Measurements from ENCODE around the gene TP53I11.

Gene TP53I11

DNA sequence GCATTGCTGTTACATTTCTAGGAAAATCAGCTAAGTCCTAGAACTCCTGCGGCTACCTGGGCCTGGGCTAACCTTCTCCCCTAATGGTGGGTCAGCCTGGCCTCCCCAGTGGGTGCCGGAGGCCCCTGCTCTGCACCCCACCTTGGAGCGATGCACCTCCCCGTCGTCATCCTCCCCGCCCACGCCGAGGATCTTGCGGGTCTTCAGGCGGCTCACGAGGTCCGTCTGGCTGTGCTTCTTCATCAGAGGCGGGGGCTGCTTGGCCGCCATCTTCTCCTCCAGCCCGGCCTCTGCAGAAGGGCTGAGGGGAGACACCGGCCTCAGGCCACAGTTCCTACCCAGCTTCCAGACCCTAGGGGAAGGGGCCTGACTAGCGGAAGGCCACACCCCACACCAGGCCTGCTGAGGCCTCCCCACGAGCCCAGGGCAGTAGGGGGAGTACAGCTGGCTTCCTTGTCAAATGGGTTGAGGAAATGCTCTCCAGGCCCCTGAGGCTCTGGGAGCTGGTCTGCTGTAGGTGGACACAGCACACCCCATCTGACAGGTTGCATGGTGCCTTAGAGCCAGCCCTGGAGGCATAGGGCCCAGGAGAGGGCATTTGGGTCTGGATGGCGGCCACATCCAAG lies 12.5 kb downstream of the TP53I11 start:
- no peak for DNase-seq

DNA sequence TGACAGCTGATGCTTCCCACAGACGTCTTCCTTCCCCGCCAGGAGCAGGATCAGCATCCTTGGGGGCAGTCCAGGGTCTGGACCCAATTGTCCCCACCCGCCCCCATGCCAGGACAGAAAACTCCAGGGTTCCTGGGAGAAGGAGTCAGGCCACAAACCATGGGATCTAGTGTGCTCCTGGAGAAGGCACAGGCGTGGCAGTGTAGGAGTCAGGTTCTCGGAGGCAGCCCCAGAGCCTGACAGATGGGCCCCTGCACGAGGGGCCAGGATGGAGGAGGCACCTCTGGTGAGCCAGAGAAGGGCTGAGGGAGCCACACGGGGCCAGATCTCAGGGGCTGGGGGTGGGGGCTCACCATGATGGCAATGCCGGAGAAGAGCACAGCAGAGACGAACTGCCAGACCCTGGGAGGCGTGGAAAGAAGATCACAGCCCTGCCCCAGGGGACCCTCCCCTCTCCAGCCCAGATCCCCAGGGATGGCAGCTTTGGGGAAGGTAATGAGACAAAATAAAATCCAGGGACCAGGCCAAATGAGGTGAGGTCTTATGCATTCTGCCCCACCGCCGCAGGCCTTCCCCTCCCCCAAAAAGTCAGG lies 13.6 kb downstream of the TP53I11 start:
- DNase-seq: no peak

DNA sequence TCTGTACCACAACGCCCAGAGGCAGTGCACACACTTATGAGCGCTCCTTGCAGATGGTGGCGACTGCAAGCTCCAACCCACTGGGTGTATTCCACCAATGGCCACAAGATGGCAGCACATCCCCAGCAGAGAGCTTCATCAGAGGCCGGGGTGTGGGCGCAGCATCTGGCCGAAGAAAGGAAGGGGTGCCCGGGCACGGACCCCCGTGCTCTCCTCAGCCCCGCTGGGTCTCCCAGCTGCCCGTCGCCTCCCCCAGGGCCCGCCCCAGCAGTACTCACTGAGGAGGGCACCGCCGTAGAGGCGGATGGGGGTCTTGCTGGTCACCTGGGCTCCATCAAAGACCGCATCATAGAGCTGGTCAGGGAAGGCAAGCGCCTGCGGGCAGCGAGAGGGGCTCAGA lies 14.2 kb downstream of the TP53I11 start:
- peak; percentile 86 for DNase-seq

DNA sequence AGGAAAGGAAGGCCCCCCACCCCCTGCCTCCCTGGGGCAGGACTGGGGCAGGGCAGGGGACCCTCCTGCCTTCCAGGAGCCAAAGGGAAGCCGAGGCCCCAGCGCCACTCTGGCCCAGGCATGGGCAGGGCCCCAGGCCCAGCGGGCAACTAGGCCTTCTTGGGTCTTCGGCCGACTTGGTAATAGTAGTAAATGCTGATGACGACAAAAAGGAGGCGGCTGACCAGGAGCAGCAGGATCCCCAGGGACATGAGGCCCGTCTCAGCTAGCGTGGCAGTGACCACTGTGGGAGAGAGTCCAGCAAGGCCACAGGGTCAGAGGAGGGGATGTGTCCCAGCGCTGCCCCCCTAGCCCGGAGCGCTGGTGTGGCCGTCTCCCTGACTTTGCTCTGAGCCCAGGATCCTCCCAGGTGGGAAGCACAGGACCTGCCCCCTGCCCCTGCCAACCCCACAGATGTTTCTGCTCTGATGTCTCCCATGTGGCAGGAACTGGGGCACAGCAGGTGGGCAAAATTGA lies 15.9 kb downstream of the TP53I11 start:
- DNase-seq: no peak

DNA sequence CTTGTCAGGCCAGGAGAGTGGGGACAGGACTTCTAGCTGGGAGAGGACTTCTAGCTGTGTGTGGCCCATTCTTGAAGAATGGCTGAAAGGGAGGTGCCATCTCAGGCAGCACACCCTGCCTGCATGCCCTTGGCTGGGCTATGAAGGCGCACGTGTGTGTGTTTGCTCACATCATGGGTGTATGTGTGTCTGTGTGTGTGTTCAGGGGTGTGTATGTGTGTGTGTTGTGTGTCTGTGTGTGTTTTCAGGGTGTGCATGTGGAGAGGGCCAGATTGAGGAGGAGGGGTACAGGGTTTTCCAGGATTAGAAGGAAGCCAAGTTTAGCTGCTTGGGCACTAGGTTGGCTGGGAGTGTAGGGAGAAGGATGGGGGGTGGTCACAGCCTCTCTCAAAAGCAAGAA lies 16.6 kb downstream of the TP53I11 start:
- no peak for DNase-seq

DNA sequence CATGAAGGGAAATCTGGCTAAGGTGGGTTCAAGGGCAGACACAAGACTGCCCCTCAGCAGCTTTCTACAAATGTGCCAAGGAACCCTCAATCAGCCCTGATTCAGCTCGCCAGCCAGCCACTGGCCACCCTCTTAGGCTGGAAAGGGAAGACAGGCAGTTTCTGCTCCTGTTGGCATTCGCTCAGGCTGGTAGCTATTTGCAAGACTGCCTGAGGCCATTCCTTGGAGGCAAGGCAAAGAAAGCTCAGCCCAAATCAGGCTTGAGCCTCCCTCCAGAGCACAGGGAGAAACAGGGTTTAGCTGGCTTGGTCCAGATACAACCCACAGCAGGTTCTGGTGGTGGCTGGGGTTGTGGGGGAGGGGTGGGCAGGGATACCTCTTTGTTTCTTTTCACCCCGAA lies 19.2 kb downstream of the TP53I11 start:
- no peak for DNase-seq

DNA sequence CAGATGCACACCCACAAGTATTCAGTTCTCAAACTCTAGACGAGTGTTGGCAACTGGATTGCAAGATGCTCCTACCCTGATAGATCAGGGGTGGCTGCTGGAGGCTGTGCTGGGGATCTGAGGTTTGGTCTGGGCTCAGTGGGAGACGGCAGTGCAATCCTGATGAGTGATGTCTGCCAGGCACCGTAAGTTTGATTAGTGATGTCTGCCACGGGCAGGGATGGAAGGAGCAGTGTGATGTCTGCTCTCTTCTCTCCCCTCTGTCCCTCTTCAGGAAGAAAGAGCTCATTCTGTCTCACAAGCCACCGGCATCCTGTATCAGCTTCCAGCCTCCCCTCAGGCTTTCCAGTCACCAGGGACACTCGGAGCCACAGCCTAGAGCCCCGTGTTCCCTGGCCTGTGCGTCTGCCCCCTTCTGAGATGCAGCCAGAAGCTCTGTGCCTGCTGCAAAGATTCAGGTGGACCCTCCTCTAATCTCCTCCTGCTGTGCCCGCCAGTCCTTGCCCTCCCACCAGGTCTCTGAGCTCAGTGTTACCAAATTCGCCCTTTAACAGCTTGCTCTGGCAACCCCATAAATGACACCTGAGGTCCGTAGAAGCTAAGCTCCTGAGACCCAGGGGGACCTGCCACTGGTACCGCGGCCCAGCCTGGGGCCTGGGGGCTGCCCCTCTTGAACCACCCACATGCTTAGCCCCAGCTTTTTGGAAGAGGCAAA lies 19.9 kb downstream of the TP53I11 start:
- DNase-seq: no peak

DNA sequence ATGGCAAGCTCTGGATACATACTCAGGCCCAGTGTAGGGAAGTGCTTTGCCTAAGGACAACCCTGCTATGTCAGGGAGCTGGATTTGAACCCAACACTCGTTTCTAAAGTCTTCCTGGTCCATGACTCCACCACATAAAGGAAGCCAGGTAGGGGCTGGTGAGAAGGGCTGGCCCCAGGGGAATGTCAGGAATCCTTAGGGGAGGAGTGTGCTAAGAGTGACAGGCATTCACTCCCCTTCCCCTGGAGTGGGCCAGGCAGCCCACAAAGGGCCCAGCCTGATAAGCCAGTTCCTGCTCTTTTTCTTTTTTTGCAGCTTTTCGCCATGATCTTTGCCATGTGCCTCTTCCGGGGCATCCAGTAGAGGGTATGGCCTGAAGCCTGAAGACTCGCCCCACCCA lies 21.9 kb downstream of the TP53I11 start:
- DNase-seq: no peak

DNA sequence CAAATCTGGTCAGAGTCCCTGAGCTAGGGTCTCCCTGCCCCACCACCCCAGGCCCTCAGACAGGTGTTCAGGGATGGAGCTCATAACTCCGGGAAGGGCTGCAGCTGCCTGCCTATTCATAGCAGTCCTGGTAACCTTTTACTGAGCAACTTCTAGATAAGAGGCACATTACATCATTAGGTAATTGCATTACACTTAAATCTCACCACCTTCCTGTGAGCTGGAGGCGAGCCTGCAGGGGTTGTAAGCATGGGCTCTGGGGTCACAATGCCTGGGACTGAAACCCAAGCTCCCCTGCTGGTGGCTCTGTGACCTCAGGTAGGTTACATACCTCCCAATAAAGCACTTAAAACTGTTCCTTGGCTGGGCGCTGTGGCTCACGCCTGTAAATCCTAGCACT lies 22.5 kb downstream of the TP53I11 start:
- DNase-seq: no peak

DNA sequence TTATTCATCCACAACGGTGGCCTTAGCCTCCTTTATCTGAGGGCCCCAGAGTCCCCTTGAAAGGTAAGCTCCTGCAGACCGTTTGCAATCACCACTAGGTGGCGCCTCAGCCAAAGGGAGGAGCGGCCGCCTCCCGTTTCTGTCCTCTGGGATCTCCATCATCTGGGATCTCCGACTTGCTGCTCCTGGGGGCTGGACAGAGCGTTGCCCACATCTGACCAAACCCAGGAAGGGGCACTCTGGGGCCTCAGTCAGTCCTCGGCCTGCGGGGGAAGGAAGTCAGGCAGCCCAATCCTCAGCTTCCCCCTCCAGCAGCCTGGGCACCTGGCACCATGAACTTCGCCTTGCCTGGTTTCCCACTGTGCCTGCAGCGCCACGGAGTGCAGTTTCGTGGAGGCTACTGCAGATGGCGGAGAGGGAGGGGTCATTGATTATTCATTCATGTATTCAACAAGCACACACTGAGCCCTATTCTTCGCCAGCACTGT lies 23.5 kb downstream of the TP53I11 start:
- peak; percentile 54 for DNase-seq

DNA sequence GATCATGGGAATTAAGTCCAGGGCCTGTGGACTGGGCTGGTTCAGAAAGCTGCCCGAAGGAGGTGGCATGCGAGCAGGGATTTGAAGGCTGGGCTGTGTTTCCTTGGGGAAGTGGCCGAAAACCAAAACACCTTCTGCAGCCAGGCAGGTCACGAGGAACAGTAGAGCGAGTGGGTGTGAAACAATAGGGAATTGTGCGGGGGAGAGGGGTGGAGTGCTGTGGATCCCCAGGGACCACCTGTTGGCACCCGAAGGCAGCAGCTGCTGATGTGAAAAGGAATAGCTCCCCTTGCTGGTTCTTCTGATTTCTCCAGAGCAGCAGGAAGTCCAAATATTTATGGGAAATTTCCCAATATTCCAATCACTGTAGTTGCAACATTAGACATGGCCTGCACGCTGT lies 24.6 kb downstream of the TP53I11 start:
- DNase-seq: no peak

DNA sequence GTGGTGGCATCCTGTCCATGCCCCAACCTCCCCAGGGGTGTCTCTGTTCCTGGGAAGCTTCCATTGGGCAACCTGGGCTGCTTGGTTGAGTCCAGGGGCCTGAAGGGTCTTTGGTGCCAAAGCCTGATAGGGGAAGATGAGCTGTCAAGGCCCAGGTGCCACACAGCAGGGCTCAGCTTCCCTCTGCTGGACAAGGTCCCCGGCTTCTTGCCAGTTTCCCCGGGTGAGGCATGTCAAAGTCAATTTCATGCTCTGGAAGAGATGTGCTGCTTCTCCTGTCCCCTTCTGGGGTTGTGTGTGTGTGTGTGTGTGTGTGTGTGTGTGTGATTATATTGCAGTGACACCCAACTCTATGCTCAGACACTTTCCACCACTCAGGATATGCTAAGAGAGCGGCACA lies 26.9 kb downstream of the TP53I11 start:
- DNase-seq: no peak

DNA sequence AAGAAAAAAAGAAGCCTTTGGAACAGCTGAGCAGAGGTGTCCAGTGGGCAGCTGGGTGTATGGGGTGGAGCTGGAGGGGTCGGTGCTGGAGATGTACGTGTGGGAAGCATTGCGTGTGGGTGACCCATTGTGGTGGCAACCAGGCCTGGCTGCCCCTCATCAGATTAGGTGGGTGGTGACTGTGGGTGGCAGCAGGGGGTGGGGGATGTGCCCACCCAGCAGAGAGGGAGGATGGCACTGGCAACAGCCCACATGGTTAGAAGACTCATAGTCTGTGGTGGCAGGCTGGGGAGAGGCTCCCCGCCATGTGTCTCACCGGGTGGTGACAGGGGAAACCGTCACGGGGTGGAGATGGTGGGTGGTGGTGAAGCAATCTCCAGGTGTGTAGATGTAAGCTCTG lies 27.6 kb downstream of the TP53I11 start:
- no peak for DNase-seq

DNA sequence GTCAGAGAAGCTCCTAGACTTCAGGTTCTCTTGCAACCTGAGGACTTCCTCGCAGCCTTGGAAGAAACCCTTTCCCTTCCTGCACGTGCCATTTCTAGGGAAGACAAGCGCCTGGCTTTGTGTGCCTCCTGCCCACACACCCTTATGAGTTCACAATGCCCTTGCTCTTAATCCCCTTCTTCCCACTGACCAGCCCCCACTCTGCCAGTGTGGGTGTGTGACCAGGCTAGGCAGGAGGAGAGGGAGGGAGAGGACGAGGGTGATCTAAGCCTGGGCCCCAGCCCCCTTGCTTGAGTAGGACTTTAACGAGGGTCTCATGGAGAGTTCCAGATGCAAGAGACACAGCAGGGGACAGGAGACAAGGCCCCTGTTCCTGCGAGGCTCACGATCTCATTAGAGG lies 30.2 kb downstream of the TP53I11 start:
- no peak for DNase-seq

DNA sequence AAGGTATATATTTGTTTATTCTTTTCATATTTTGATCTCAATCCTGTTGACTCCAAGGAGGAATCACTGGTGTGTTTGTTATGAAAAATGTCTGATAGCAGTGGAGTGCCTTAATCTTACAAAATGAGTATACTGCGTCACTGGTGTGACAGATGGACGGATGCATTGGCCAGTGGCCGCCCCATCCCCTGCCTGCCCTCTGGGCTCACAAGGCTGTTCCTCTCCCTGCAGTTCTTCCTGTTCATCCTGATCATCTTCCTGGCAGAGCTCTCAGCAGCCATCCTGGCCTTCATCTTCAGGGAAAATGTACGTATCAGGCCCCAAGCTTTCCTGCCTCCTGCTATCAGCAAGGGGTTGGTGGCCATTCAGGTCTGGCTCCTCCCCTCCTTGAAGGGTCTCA lies 32.9 kb downstream of the TP53I11 start:
- no peak for DNase-seq

DNA sequence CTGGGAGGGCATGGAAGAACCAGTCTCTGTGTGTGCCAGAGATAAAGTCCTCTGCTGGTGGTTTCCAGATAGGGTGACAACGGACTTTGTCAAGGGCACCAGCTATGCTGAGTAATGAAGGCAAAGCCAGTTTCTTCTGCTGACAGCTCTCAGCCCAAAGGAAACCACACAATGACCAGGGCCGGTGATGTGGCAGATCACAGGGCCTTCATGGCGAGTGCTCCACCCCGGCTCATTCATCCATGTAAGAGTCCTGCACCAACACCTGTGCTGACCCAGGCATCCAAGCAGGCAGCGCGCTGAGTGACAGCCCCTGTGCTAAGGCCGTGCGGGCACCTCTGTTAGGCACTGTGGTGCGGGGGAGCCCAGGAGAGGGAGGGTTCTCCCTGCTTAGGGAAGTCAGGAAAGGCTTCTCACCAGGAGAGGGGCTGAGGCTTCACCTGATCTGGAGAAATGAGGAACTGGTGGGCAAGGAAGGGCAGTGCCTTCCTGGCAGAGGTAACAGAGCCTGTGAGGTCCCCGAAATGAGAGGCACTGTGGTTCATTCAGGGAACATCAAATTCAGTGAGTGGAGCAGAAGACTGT lies 33.8 kb downstream of the TP53I11 start:
- no peak for DNase-seq

DNA sequence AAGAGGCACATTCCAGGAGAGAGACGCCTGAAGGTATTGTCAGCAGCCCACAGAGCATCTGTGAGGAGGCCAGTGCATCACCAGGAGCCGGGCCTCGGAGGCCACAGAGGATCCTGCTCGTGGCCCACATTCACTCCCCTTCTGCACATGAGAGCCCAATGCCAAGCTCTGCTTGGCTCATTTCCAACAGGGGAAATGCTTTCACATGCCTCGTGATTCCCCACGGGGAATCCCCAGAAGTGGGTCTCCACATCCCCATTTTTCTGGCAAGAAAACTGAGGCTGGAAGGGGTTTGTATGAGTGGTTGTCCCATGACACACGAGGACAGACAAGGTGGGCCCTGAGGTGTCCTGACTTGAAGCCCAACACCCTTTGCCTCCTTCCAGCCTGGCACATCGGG lies 34.4 kb downstream of the TP53I11 start:
- DNase-seq: no peak

DNA sequence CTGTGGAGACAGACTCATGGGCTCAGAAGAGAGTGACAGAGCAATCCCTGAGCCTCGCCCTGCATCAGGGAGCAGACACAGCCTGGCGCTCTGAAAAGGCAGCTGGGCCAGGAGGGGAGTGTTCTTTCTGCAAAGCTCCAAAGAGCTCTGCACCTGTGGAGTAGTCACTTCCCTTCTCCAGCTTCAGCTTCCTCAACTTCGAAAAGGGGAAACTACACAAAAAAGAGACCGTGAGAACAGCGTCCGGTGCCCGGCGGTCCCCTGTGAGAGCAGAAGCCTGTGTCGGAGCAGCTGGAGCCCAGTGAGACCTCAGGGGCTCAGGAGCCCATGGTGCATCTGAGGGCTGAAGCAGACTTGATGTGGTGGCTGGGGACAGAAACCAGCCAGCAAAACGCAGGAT lies 35.1 kb downstream of the TP53I11 start:
- no peak for DNase-seq

DNA sequence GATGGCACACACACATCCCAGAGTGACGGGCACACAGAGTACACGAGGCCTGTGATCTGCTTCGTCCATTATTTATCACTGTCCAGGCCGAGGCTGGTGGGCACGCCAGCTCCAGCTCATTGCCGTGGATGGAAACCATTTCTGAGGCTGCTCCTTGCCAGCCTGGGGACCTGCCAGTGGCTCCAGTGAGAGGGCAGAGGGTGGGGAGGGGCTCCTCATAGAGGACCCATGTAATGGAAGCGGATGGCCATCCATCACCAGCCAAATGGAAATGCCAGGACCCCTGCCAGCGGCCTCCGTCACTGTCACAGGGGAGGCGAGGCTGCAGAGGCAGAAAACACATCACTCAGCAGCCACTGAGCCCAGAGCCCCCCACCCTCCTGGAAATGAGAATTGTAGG lies 35.7 kb downstream of the TP53I11 start:
- no peak for DNase-seq

DNA sequence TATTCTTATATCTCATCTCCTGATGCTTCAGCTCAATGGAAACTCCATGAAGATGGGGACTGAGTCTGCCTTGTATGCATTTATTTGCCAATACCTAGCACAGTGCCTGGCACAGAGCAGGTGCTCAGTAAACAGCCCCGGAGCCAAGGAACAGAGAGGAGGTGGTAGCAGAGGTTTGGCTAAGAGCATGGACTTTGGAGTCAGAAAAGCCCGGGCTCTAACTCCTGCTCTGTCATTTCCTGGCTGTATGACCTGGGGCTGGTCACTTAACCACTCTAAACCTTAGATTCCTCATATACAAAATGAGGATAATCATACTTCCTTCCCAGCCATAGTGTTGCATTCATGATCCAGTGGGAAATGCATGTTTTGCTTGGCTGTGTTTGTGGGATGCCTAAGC lies 36.6 kb downstream of the TP53I11 start:
- DNase-seq: no peak

DNA sequence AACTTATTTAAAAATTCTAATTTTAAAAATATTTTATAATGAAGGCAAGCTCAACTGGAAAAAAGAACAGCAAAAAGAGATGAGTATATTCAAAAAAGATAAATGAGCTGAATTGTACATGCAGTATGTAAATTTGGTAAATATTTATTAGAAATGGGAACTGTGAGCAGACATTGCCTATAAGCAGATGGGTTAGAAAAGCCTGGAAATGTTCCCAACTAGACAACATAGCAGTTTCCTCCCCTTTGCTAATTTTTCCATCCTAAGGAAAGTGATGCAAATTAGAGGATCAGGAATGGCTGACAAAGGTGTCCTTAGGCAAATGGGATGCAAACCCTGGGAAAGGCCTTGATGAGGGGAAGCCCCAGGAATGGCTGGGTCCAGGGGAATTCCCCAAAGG lies 37.2 kb downstream of the TP53I11 start:
- no peak for DNase-seq

DNA sequence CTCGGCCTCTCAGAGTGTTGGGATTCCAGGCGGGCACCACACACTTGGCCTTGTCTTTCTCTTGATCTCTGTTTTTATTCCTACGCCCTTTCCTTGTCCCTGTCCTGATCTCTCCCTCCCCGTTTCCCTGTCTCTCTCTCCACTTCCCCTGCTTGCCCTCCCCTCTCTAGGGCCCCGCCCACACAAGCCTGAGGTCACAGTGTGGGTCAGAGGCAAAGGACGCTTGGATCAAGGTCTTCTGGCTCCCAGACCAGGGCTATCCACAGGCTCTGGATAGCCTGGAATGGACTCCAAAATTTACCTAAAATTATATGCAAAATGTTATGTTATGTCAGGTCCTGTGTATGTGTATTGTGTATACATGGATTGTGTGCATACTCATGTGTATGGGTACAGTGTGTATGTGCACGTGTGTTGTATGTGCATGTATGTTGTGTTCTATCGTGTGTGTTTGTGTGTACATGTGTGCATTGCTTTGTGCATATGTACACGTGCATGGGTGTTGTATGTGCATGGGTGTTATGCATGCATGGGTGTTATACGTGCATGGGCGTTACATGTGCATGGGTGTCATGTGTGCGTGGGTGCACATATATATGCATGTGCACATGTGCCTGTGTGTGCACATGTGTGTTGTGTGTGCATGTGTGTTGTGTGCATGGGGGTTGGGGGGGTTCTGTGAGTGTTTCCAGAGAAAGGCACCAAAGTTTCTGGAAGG lies 38.3 kb downstream of the TP53I11 start:
- no peak for DNase-seq
